Left ventricle myocardium inferior (tissue), 1 donor: Measurements from ENCODE around the gene MAP3K5. TPM values are rescaled to one million over a fixed set of nuclear protein-coding genes. Genes with fewer than 3 reads are reported as not detected.

Experiments
- DNase-seq: peaks from one replicate; pipeline ENCODE4 v3.0.0-alpha.2; 2020
- H3K27ac ChIP-seq: fragments of 200-600 bp; replicated peaks from 2 replicates; pipeline ENCODE4 v1.8.0; 2021
- H3K27me3 ChIP-seq: fragments of 200-600 bp; 2 replicates; pipeline ENCODE4 v1.8.0; 2021; ENCODE audit warnings: low read depth
- H3K36me3 ChIP-seq: fragments of 200-600 bp; 2 replicates; pipeline ENCODE4 v1.8.0; 2021
- H3K4me1 ChIP-seq: fragments of 200-600 bp; 2 replicates; pipeline ENCODE4 v1.8.0; 2021
- H3K4me3 ChIP-seq: fragments of 200-600 bp; 2 replicates; pipeline ENCODE4 v1.8.0; 2021; ENCODE audit warnings: mild to moderate bottlenecking, moderate library complexity
- H3K9me3 ChIP-seq: fragments of 200-600 bp; replicated peaks from 2 replicates; pipeline ENCODE4 v1.8.0; 2021
- CTCF ChIP-seq: fragments of 200-600 bp; IDR thresholded peaks from 2 replicates; pipeline ENCODE4 v1.8.0; 2021; ENCODE audit warnings: antibody characterized with exemption, mild to moderate bottlenecking, borderline replicate concordance
- intact Hi-C: fragments of 100-400 bp; cut with micrococcal nuclease; formaldehyde crosslinking; loops from one replicate; pipeline ENCODE4 v1.11.0; 2022
- total RNA-seq: library from RNA; stranded (reverse); fragmentation: NEBNext Ultra II Directional; extraction: Animal tissue kit (Norgen Biotek cat#: 25700); gene quantifications from one replicate; pipeline ENCODE4 v1.2.1, GENCODE V29; 2021
- donor health status: DM: no; HTN: yes; CAD: no; lungs with severe emphysema.

The MAP3K5 gene
- total RNA-seq, 1 donor from 2014 or later: 44.1 TPM

- peaks cover 20% of the 10 kb centered on the region for H3K27me3 ChIP-seq
- H3K4me1 ChIP-seq: peaks cover 2% of the 10 kb centered on the region
- H3K9me3 ChIP-seq: no peaks in the 10 kb centered on the region
- no peaks in the 10 kb centered on the region for H3K36me3 ChIP-seq
- no peak for TF ChIP-seq CTCF
- no peak for DNase-seq
- H3K4me3 ChIP-seq: no peak overlapping the region
- H3K27ac ChIP-seq: no peak overlapping the region
- intact Hi-C loops: no loop called here
Measured at GRCh38 chr6:136517002-136517401, 275.3 kb downstream of the MAP3K5 start.

- H3K4me1 ChIP-seq: peaks cover 6% of the 10 kb centered on the region
- H3K36me3 ChIP-seq: no peaks in the 10 kb centered on the region
- TF ChIP-seq CTCF: no peak
- H3K4me3 ChIP-seq: no peak overlapping the region
- intact Hi-C loops: no loop called here
- H3K27ac ChIP-seq: no peak overlapping the region
- H3K27me3 ChIP-seq: peaks cover 17% of the 10 kb centered on the region
- DNase-seq: no peak
- H3K9me3 ChIP-seq: no peaks in the 10 kb centered on the region
Measured at GRCh38 chr6:136514591-136514990, 277.7 kb downstream of the MAP3K5 start.

- no peak for DNase-seq
- H3K27ac ChIP-seq: no peak overlapping the region
- H3K36me3 ChIP-seq: no peaks in the 10 kb centered on the region
- H3K4me1 ChIP-seq: peaks cover 6% of the 10 kb centered on the region
- intact Hi-C loops: no loop called here
- no peaks in the 10 kb centered on the region for H3K27me3 ChIP-seq
- H3K9me3 ChIP-seq: no peaks in the 10 kb centered on the region
- no peak overlapping the region for H3K4me3 ChIP-seq
- TF ChIP-seq CTCF: no peak
Measured at GRCh38 chr6:136511926-136512325, 280.4 kb downstream of the MAP3K5 start.

- no peaks in the 10 kb centered on the region for H3K9me3 ChIP-seq
- H3K27me3 ChIP-seq: no peaks in the 10 kb centered on the region
- DNase-seq: no peak
- H3K27ac ChIP-seq: no peak overlapping the region
- TF ChIP-seq CTCF: no peak
- H3K4me1 ChIP-seq: peaks cover 6% of the 10 kb centered on the region
- intact Hi-C loops: no loop called here
- H3K4me3 ChIP-seq: no peak overlapping the region
- no peaks in the 10 kb centered on the region for H3K36me3 ChIP-seq
Measured at GRCh38 chr6:136511397-136511796, 280.9 kb downstream of the MAP3K5 start.

- H3K9me3 ChIP-seq: no peaks in the 10 kb centered on the region
- no peaks in the 10 kb centered on the region for H3K27me3 ChIP-seq
- peaks cover 6% of the 10 kb centered on the region for H3K4me1 ChIP-seq
- H3K27ac ChIP-seq: no peak overlapping the region
- intact Hi-C loops: no loop called here
- no peaks in the 10 kb centered on the region for H3K36me3 ChIP-seq
- no peak for DNase-seq
- TF ChIP-seq CTCF: no peak
- H3K4me3 ChIP-seq: no peak overlapping the region
Measured at GRCh38 chr6:136510782-136511181, 281.5 kb downstream of the MAP3K5 start.

- Histone ChIP-seq H3K9me3 (no peaks in the 10 kb centered on the region), H3K27me3 (no peaks in the 10 kb centered on the region), H3K4me1 (peaks cover 6% of the 10 kb centered on the region), H3K36me3 (no peaks in the 10 kb centered on the region), H3K27ac (no peak overlapping the region), H3K4me3 (no peak overlapping the region)
- intact Hi-C loops: no loop called here
- no peak for DNase-seq
- TF ChIP-seq CTCF: no peak
Measured at GRCh38 chr6:136510299-136510698, 282.0 kb downstream of the MAP3K5 start.
